HL-60/S4 treated with retinoic acid at 250 ng/mL for 4 days and 3 days (cell line): ENCODE data around the gene MRPL55.

Source experiments
- in situ Hi-C: fragments of 300-500 bp; cut with MboI; formaldehyde crosslinking; loops from 2 replicates; pipeline ENCODE4 v1.7.0; 2022; ENCODE audit warnings: low sequenced_read_pairs

The MRPL55 gene

GRCh38 chr1:228088586-228089498 is 20.3 kb downstream of the MRPL55 start:
- in situ Hi-C loops: no loop called here

- in situ Hi-C loops: no loop called here
Measured at GRCh38 chr1:228087771-228088251, 21.3 kb downstream of the MRPL55 start.

- in situ Hi-C loops: no loop called here
Measured at GRCh38 chr1:228085287-228085951, 23.7 kb downstream of the MRPL55 start.

GRCh38 chr1:228084797-228085196 is 24.3 kb downstream of the MRPL55 start:
- in situ Hi-C loops: no loop called here

- in situ Hi-C loops: no loop called here
Measured at GRCh38 chr1:228084325-228084724, 24.8 kb downstream of the MRPL55 start.

GRCh38 chr1:228083871-228084278 is 25.2 kb downstream of the MRPL55 start:
- in situ Hi-C loops: no loop called here

- in situ Hi-C loops: no loop called here
Measured at GRCh38 chr1:228082918-228083870, 25.9 kb downstream of the MRPL55 start.

- in situ Hi-C loops: no loop called here
Measured at GRCh38 chr1:228082214-228082917, 26.7 kb downstream of the MRPL55 start, which contains the start of gene ARF1. TSS of gene ARF1 (plus strand) at chr1:228082708. CDS start at chr1:228097115, 14,407 bp downstream.

- in situ Hi-C loops: no loop called here
Measured at GRCh38 chr1:228081578-228082213, 27.4 kb downstream of the MRPL55 start.

- in situ Hi-C loops: no loop called here
Measured at GRCh38 chr1:228081144-228081543, 28.0 kb downstream of the MRPL55 start.

GRCh38 chr1:228079601-228080263 is 29.4 kb downstream of the MRPL55 start:
- in situ Hi-C loops: no loop called here

GRCh38 chr1:228079013-228079412 is 30.1 kb downstream of the MRPL55 start:
- in situ Hi-C loops: no loop called here

GRCh38 chr1:228077565-228078330 is 31.4 kb downstream of the MRPL55 start:
- in situ Hi-C loops: no loop called here

- in situ Hi-C loops: no loop called here
Measured at GRCh38 chr1:228076796-228077430, 32.2 kb downstream of the MRPL55 start.

- in situ Hi-C loops: no loop called here
Measured at GRCh38 chr1:228075801-228076271, 33.3 kb downstream of the MRPL55 start.

- in situ Hi-C loops: no loop called here
Measured at GRCh38 chr1:228074954-228075730, 34.0 kb downstream of the MRPL55 start.
